Stimulated activated CD4-positive, alpha-beta T cell treated with anti-CD3 and anti-CD28 coated beads, Interleukin-2, amount 100 ng/mL, for 24 hours (primary cell): ENCODE measurements around the gene DNAAF8.
"Not testable (repeated sequence)": the region's sequence is repeated elsewhere in the genome, so short reads cannot be mapped to it uniquely, and the experiment has no call there.

Experiments used
- DNase-seq, 2 donors: peaks; one replicate each; pipeline ENCODE4 v3.0.0-alpha.2; 2020

The DNAAF8 gene

GRCh38 chr16:4724661-4725270 is 9.6 kb upstream of the DNAAF8 start:
- DNase-seq = no peak

DNA sequence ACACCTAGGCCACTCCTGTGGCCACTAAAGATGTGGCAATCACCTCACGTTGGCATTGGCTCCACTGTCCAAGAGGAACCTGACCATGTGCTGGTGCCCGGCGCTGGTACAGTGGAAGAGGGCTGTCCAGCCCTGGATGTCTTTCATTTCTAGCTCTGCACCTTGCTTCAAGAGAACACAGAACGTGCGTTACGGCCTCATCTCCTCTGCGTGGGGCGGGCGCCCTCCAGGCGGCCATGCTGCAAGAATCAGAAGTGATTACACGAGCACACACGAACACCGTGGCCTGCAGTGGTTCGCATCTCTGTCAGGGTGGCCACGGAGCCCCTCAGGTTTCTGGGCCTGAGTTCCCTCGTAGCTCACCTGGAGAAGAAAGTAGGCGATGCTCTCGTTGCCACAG is 7.7 kb upstream of the DNAAF8 start:
- DNase-seq = no peak

DNA sequence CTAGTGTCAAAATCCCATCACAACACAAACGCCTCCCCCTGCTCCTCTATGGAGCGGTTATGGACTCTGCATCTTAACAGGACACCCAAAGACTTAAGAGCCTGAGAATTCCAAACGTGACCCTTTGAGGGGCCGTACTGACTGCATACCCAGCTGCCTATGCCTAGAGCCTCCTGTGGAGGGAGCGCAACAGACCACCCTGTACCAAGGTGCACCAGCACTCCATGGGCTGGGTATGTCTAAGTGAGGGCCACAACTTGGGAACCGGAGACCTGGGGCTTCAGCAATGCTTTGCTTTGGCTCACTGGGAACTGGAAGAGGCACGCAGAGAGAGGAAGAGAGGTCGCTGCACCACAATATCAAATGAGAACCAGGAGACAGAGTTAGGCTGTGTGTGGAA is 5.7 kb upstream of the DNAAF8 start:
- DNase-seq = no peak

- no peak for DNase-seq
Measured at GRCh38 chr16:4729876-4730275, 4.5 kb upstream of the DNAAF8 start.

GRCh38 chr16:4733211-4733742 is 1.1 kb upstream of the DNAAF8 start:
- no peak for DNase-seq

DNA sequence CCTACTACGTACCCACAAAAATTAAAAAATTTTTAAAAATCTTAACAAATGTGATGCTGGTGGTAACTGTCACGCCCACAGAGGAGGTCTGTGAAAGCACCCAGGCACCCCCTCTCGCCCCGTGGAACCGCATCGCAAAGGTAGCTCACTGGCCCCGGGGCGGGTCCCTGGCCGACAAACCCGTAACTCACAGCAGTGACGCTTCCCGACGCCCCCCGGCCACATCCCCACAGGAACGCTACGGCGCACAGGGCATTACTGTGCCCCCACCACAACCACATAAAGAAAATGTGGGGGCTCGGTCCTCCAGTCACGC is 632 bp upstream of the DNAAF8 start:
- peak; percentile 40 to 45 for DNase-seq

- peak; percentile 92 to 94 for DNase-seq
Measured at GRCh38 chr16:4734730-4735535, 596 bp downstream of the DNAAF8 start.

- no peak for DNase-seq
Measured at GRCh38 chr16:4736546-4736945, 2.2 kb downstream of the DNAAF8 start.

- DNase-seq = no peak
Measured at GRCh38 chr16:4737545-4737944, 3.2 kb downstream of the DNAAF8 start.

GRCh38 chr16:4738370-4738769 is 4.0 kb downstream of the DNAAF8 start:
- DNase-seq = not testable (repeated sequence)

DNA sequence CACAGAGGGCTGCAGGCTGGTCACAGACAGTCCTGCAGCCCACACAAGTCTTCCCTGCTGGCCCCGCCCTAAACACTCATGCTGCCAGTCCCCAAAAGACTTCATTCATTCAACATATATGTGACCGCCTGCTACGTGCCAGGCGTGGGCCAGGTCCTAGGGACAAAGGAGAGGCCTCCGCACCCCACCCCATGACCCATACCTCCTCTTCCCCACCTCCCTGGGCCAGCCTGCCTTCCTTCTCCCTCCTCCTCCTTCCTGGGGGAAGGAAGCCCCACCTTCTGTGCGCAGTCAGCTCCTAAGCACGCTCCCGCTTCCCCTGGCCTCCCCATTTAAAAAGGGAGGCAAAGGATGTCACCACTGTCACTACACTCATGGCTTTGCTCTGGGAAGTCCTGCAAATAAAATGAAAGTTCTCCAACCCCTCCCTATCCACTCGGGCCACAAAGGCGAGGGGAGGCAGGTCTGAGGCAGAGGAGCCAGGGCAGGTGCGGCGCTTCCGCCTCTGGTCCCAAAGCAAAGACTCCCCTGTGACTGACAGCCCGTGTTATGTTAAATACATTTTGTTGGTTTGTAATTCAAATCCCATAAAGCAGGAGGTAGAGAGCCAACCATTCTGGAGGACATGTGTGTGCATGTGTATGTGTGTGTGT is 9.0 kb downstream of the DNAAF8 start:
- no peak for DNase-seq

- DNase-seq = no peak
Measured at GRCh38 chr16:4744555-4745273, 10.4 kb downstream of the DNAAF8 start.

DNA sequence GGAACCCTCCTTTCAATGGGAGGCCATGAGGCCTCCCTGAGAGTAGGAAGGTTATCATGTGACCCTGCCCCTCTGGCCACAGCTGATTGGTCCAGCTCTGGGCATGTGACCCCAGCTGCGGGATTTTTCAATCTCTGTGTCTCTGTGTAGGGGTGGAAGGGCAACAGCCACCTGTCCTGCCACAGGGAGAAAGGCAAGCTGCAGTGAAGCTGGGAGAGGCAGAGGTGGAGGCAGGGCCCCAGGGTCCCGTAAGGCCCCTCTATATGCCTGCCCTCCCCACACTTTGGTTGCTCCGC is 10.9 kb downstream of the DNAAF8 start:
- DNase-seq = no peak

DNA sequence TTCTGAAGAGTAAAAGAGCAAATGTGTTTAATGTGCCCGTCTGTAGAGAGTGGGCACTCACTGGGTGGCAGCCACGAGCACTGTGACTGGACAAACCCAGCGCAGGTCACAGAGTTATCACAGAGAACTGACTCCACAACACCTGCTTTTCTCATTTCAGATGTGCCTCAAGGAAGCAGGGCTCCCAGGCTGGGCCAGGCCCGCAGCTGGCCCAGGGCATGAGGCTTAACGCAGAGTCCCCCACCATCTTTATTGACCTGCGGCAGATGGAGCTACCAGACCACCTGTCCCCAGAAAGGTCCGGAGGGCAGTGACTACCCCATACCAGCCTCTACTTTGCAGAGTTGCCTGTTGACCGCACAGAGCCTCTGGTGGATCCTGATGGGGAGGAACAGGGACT is 11.9 kb downstream of the DNAAF8 start:
- DNase-seq = no peak

GRCh38 chr16:4746991-4747574 is 12.7 kb downstream of the DNAAF8 start:
- no peak for DNase-seq

GRCh38 chr16:4747906-4748681 is 13.8 kb downstream of the DNAAF8 start:
- DNase-seq = no peak

DNA sequence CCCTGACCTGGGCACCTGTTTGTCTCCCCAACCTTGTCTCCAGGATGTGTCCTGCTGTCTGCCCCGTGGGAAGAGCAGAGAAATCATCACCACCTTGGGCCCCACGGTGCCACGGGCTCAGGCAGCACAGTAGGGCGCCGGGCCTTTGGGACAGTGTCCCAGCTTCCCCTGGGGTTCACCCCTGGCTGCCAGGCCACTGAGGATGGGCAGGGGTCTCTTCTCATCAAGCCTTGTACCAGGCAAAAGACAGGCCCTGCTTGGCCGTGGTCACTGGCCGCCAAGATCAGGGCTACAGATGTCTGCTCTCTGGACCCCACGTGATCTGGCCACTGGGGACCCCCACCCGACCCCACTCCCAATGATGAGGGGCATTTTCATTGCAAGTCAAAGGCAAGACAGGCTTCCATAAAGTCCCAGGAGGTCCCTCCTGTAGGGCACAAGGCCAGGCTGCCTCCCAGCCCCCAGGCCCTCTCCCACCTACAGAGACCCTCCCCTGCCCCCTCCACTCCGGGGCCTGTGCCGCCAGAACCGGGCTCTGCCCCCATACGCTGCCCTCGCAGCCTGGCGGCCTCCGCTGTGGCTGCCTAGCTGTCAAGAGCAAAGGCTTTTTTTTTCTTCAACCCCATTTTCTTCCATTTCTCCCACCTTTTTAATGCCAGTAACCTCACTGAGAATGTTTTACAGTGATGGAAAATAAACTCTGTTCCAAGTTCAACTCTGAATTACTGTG is 14.5 kb downstream of the DNAAF8 start:
- DNase-seq = no peak

DNA sequence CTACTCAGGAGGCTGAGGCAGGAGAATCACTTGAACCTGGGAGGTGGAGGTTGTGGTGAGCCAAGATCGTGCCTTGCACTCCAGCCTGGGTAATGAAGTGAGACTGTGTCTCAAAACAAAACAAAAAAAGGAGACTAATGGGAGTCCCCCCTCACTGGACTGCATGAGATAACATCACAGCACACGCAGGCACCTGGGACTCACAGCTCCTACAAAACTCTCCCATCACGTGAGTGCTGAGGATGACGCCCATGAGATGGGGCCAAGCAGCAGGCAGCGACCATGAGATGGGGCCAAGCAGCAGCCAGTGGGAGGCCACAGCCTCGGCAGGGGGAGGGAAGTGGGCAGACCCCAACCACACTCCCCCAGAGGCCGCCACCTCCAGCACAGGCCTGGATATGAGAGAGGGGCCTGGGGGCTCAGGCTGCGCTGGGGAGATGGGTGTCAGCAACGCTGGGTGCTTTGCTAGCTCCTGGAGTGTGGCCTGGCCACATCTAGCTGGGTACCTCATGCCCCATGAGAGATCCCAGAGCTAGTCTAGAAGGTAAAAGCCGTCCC is 15.4 kb downstream of the DNAAF8 start:
- DNase-seq = no peak

DNA sequence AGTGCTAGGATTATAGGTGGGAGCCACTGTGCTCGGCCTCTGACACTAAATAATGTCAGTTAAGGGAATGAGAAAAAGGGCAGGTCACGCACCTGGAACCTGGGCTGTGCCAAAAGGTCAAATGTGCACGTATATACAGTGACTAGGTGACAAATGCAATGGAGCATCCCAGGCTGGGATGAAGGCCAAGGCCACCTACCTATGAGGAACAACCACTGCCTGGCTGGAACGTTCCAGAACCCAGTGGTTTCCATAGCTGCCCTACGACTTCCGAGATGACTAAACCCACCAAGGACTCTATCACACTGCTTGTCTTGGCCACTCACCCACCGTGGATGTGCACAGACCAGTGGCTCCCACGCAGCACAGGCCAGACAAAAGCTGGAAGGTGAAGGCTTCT is 16.6 kb downstream of the DNAAF8 start:
- DNase-seq = no peak

DNA sequence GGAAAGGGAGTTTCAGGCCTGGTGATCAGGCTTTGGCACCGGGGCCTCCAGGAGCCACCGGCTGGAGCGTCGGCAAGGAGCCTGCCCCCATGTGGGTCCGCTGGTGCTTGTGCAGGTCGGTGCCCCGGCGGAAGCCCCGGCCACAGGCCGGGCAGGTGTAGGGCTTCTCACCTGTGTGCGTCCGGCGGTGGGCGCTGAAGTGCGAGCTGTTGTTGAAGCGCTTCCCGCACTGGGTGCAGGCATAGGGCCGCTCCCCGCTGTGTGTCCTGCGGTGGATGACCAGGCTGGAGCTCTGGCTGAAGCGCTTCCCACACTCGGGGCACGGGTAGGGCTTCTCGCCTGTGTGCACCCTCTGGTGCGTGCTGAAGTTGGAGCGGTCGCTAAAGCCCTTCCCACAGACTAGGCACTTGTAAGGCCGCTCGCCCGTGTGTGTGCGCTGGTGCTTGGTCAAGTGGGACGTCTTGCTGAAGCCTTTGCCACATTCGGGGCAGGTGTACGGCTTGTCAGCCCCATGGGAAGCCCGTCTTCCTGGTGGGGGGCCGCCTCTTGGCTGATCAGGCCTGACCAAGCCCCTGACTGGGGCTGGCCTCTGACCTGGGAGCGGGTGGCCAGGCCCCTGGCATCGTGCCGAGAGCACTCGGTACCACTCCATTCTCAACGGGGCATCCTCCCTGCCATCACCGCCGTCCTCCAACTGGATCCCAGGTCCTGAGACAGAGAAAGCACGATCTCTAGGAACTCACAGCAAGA is 18.2 kb downstream of the DNAAF8 start:
- no peak for DNase-seq

DNA sequence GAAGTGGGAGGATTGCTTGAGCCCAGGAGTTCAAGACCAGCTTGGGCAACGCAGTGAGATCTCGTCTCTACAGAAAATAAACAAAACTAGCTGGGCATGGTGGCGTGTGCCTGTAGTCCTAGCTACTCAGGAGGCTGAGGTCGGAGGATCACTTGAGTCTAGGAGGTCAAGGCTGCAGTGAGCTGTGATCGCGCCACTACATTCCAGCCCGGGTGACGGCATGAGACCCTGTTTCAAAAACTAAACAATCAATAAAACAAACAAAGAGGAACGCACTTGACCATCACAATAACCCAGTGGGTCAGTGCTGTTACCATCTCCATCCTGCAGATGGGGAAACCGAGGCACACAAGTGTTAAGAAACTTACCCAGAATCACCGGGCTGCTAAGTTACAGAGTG is 18.9 kb downstream of the DNAAF8 start:
- no peak for DNase-seq
